HCT116 (cell line): Measurements from ENCODE around the gene ABTB2. TPM values are rescaled to one million over a fixed set of nuclear protein-coding genes. Genes with fewer than 3 reads are reported as not detected.

Experiments used
- ATAC-seq: fragments of 200-7000 bp; cut with Tn5 transposase; 2 replicates; pipeline ENCODE4 v1.9.1; 2020; ENCODE audit warnings: mild to moderate bottlenecking, moderate library complexity
- BruUV-seq: library from RNA; stranded (reverse); fragments of 400-500 nt; replicated peaks from 2 replicates; lab custom pipeline; 2021; lab: Mats Ljungman, UMichigan
- CTCF ChIA-PET: fragments of 300-600 bp; sonication (Branson Sonifier 250); formaldehyde crosslinking; loops from one replicate; lab custom pipeline; 2021; ENCODE audit warnings: antibody characterized with exemption; lab: Charles Lee
- POLR2A ChIA-PET: fragments of 300-600, 350-600 bp; sonication (Branson Sonifier 250); formaldehyde crosslinking; loops from one replicate; lab custom pipeline; 2021; ENCODE audit warnings: antibody characterized with exemption; lab: Charles Lee
- RAD21 ChIA-PET, 2 experiments: fragments of 300-600 bp; sonication (Branson Sonifier 250); formaldehyde crosslinking; loops; one replicate each; lab custom pipeline; 2023; ENCODE audit warnings: low total read pairs in 2 of 2; ENCODE audit not compliant: uncharacterized antibody in 2 of 2, unreplicated experiment in 2 of 2, low non-redundant PET in 1 of 2; lab: Charles Lee
- DNase-seq: peaks from one replicate; pipeline ENCODE4 v3.0.0-alpha.2; 2010; ENCODE audit warnings: low read depth, low spot score
- H2AFZ ChIP-seq: fragments of 200-600 bp; shearing (Covaris generic), sonication (generic); 2 replicates; pipeline ENCODE4 v1.6.1; 2017; ENCODE audit warnings: low read depth, mixed run types, mixed read lengths, antibody characterized with exemption, low read length; ENCODE audit not compliant: poor library complexity, severe bottlenecking
- H3K27ac ChIP-seq: 2 replicates; pipeline ENCODE4 v1.5.1; 2012; ENCODE audit warnings: low read depth, low read length
- H3K27me3 ChIP-seq: fragments of 200-600 bp; sonication (generic); 2 replicates; pipeline ENCODE4 v1.6.1; 2016; ENCODE audit warnings: mixed run types, low read length, mixed read lengths; ENCODE audit not compliant: insufficient read depth
- H3K36me3 ChIP-seq, 2 experiments: fragments of 200-500 bp in 1 of 2; fragments of 200-600 bp in 1 of 2; sonication (Bioruptor generic) in 1 of 2; sonication (generic) in 1 of 2; 2 replicates each; pipeline versions ENCODE4 v1.5.1 to v1.6.1; 2014 to 2016; ENCODE audit warnings: low read length in 2 of 2, inconsistent platforms in 1 of 2, mixed read lengths in 1 of 2, mixed run types in 1 of 2; ENCODE audit not compliant: insufficient read depth in 2 of 2, control insufficient read depth in 1 of 2
- H3K4me1 ChIP-seq, 2 experiments: fragments of 200-600 bp in 1 of 2; sonication (generic) in 1 of 2; 2 replicates each; pipeline versions ENCODE4 v1.5.1 to v1.6.1; 2012 to 2017; ENCODE audit warnings: low read length in 2 of 2, inconsistent platforms in 1 of 2, mild to moderate bottlenecking in 1 of 2, mixed read lengths in 1 of 2, mixed run types in 1 of 2, moderate library complexity in 1 of 2; ENCODE audit not compliant: insufficient read depth in 2 of 2, control insufficient read depth in 1 of 2
- H3K4me2 ChIP-seq: fragments of 200-600 bp; sonication (generic); 2 replicates; pipeline ENCODE4 v1.6.1; 2017; ENCODE audit warnings: mixed run types, low read length, mixed read lengths
- H3K4me3 ChIP-seq, 2 experiments: fragments of 200-600 bp in 1 of 2; sonication (generic) in 1 of 2; replicated peaks in 1 of 2; 2 replicates each; pipeline ENCODE4 v1.5.1; 2011 to 2016; ENCODE audit warnings: low read length in 2 of 2, control low read depth in 1 of 2, low read depth in 1 of 2, mild to moderate bottlenecking in 1 of 2, mixed read lengths in 1 of 2, mixed run types in 1 of 2
- H3K79me2 ChIP-seq: fragments of 200-600 bp; sonication (generic); 2 replicates; pipeline ENCODE4 v1.6.1; 2017; ENCODE audit warnings: mild to moderate bottlenecking, mixed run types, low read length, moderate library complexity, mixed read lengths; ENCODE audit not compliant: insufficient read depth
- H3K9ac ChIP-seq: fragments of 200-600 bp; sonication (generic); 2 replicates; pipeline ENCODE4 v1.6.1; 2016; ENCODE audit warnings: low read length, mixed read lengths
- H3K9me2 ChIP-seq: fragments of 200-600 bp; sonication (generic), shearing (Covaris generic); 2 replicates; pipeline ENCODE4 v1.6.1; 2017; ENCODE audit warnings: mixed run types, mild to moderate bottlenecking, moderate library complexity; ENCODE audit not compliant: insufficient read depth
- H3K9me3 ChIP-seq, 2 experiments: fragments of 200-500 bp in 1 of 2; fragments of 200-600 bp in 1 of 2; sonication (Bioruptor generic) in 1 of 2; sonication (generic) in 1 of 2; 2 replicates each; pipeline ENCODE4 v1.6.1; 2014 to 2017; ENCODE audit warnings: low read length in 2 of 2, mixed read lengths in 2 of 2, inconsistent platforms in 1 of 2, low read depth in 1 of 2, mild to moderate bottlenecking in 1 of 2, mixed run types in 1 of 2, moderate library complexity in 1 of 2; ENCODE audit not compliant: control insufficient read depth in 1 of 2, insufficient read depth in 1 of 2
- H4K20me1 ChIP-seq: fragments of 200-600 bp; sonication (generic), shearing (Covaris generic); 2 replicates; pipeline ENCODE4 v1.6.1; 2017; ENCODE audit warnings: mixed run types, mild to moderate bottlenecking, moderate library complexity; ENCODE audit not compliant: insufficient read depth
- EGR1 ChIP-seq: IDR thresholded peaks from 2 replicates; pipeline ENCODE4 v1.6.1; 2012; ENCODE audit warnings: low read depth
- ELF1 ChIP-seq: IDR thresholded peaks from 2 replicates; pipeline ENCODE4 v1.6.1; 2012; ENCODE audit warnings: low read depth, borderline replicate concordance
- FOSL1 ChIP-seq: IDR thresholded peaks from 2 replicates; pipeline ENCODE4 v1.6.1; 2012; ENCODE audit warnings: low read depth
- POLR2AphosphoS5 ChIP-seq: IDR thresholded peaks from 2 replicates; pipeline ENCODE4 v1.6.1; 2011; ENCODE audit warnings: mild to moderate bottlenecking, low read depth, low read length, moderate library complexity
- RAD21 ChIP-seq: IDR thresholded peaks from 2 replicates; pipeline ENCODE4 v1.6.1; 2012; ENCODE audit warnings: low read depth, mild to moderate bottlenecking
- REST ChIP-seq: IDR thresholded peaks from 2 replicates; pipeline ENCODE4 v1.6.1; 2012; ENCODE audit warnings: low read depth
- SP1 ChIP-seq: IDR thresholded peaks from 2 replicates; pipeline ENCODE4 v1.6.1; 2012; ENCODE audit warnings: low read depth
- TCF7L2 ChIP-seq: IDR thresholded peaks from 2 replicates; pipeline ENCODE4 v1.7.0; 2011; ENCODE audit warnings: borderline replicate concordance, inconsistent platforms; ENCODE audit not compliant: insufficient read depth, insufficient read length; ENCODE audit errors: extremely low read depth
- ZNF274 ChIP-seq: fragments of 200-500 bp; sonication (Bioruptor generic); IDR thresholded peaks from 2 replicates; pipeline ENCODE4 v1.6.1; 2014; ENCODE audit warnings: mild to moderate bottlenecking, low read depth, low read length, inconsistent platforms
- intact Hi-C: fragments of 100-400 bp; cut with micrococcal nuclease; formaldehyde crosslinking; loops from 2 replicates; pipeline ENCODE4 v1.10.0; 2022
- total RNA-seq: library from RNA; stranded (reverse); gene quantifications from one replicate; pipeline ENCODE4 v1.2.1, GENCODE V29; 2021; ENCODE audit not compliant: unreplicated experiment

ABTB2 gene
- total RNA-seq, 1 experiment from 2014 or later: 6.8 TPM

GRCh38 chr11:34135439-34135838 is 222.4 kb downstream of the ABTB2 start:
- H3K79me2 ChIP-seq: no peaks in the 10 kb centered on the region; the same call in 1 of the 2 replicates
- BruUV-seq: no TSS peak
- no peaks in the 10 kb centered on the region for H3K27me3 ChIP-seq
- ATAC-seq (no peak), DNase-seq (no peak)
- H3K4me2 ChIP-seq: no peak overlapping the region
- H2AFZ ChIP-seq: no peak overlapping the region
- no peak overlapping the region for H3K9ac ChIP-seq
- ChIA-PET POLR2A (no interaction called here), CTCF (no interaction called here), RAD21 (no interaction called here)
- H3K27ac ChIP-seq: no peak overlapping the region
- no peaks in the 10 kb centered on the region for H3K4me1 ChIP-seq
- TF ChIP-seq SP1 (no peak), ELF1 (no peak), POLR2AphosphoS5 (no peak), ZNF274 (no peak), EGR1 (no peak), REST (no peak), RAD21 (no peak)
- no peaks in the 10 kb centered on the region for H3K9me3 ChIP-seq
- H4K20me1 ChIP-seq: no peaks in the 10 kb centered on the region
- intact Hi-C loops: no loop called here
- H3K9me2 ChIP-seq: no peaks in the 10 kb centered on the region
- H3K4me3 ChIP-seq: no peak overlapping the region
- H3K36me3 ChIP-seq: peaks cover 59 to 81% of the 10 kb centered on the region in 2 experiments

GRCh38 chr11:34134765-34135164 is 223.0 kb downstream of the ABTB2 start:
- CTCF ChIA-PET: no interaction called here
- H2AFZ ChIP-seq: no peak overlapping the region
- no peaks in the 10 kb centered on the region; the same call in 1 of the 2 replicates for H3K79me2 ChIP-seq
- peaks cover 60 to 83% of the 10 kb centered on the region in 2 experiments for H3K36me3 ChIP-seq
- H3K9me2 ChIP-seq: no peaks in the 10 kb centered on the region
- H3K27me3 ChIP-seq: no peaks in the 10 kb centered on the region
- POLR2A ChIA-PET: no interaction called here
- H3K4me1 ChIP-seq: no peaks in the 10 kb centered on the region
- intact Hi-C loops: no loop called here
- ATAC-seq: no peak
- H3K9me3 ChIP-seq: no peaks in the 10 kb centered on the region
- H3K27ac ChIP-seq: no peak overlapping the region
- no peak overlapping the region for H3K9ac ChIP-seq
- no peaks in the 10 kb centered on the region for H4K20me1 ChIP-seq
- DNase-seq: no peak
- TSS peak; percentile 31 for BruUV-seq
- no peak overlapping the region for H3K4me3 ChIP-seq
- TF ChIP-seq TCF7L2 (no peak), ELF1 (no peak), FOSL1 (no peak)
- no peak overlapping the region for H3K4me2 ChIP-seq
- RAD21 ChIA-PET: no interaction called here
